Heart left ventricle (tissue), 16 donors: ENCODE results near the gene INPP4B. TPM values are rescaled to one million over a fixed set of nuclear protein-coding genes. Genes with fewer than 3 reads are reported as not detected.

Experiments used
- ATAC-seq, 4 donors: fragments of 200-7000 bp; cut with Tn5 transposase; one replicate each; pipeline ENCODE4 v1.9.1; 2020 to 2022; ENCODE audit warnings: moderate library complexity in 4 of 4, mild to moderate bottlenecking in 3 of 4, moderate number of reproducible peaks in 1 of 4
- DNase-seq, 5 donors: peaks; one replicate each; pipeline ENCODE4 v3.0.0-alpha.2; 2020
- H3K27ac ChIP-seq, 12 donors: fragments of 200-600 bp; sonication (generic) in 4 of 12; one replicate each; pipeline versions ENCODE4 v1.5.0 to v1.8.0; 2016 to 2022; ENCODE audit warnings: mild to moderate bottlenecking in 2 of 12
- H3K27me3 ChIP-seq, 9 donors: fragments of 200-600 bp; sonication (generic) in 2 of 9; one replicate each; pipeline versions ENCODE4 v1.5.1 to v1.8.0; 2016 to 2022; ENCODE audit warnings: mild to moderate bottlenecking in 3 of 9
- H3K36me3 ChIP-seq, 9 donors: fragments of 200-600 bp; sonication (generic) in 2 of 9; one replicate each; pipeline versions ENCODE4 v1.5.0 to v1.8.0; 2018 to 2022; ENCODE audit warnings: mild to moderate bottlenecking in 2 of 9
- H3K4me1 ChIP-seq, 12 donors: fragments of 200-600 bp; sonication (generic) in 4 of 12; one replicate each; pipeline versions ENCODE4 v1.5.0 to v1.8.0; 2016 to 2022; ENCODE audit warnings: mild to moderate bottlenecking in 3 of 12
- H3K4me3 ChIP-seq, 12 donors: fragments of 200-600 bp; sonication (generic) in 4 of 12; one replicate each; pipeline versions ENCODE4 v1.5.0 to v1.8.0; 2017 to 2022; ENCODE audit warnings: mild to moderate bottlenecking in 9 of 12, moderate library complexity in 4 of 12
- H3K9me3 ChIP-seq, 12 donors: fragments of 200-600 bp; sonication (generic) in 4 of 12; one replicate each; pipeline versions ENCODE4 v1.5.0 to v1.8.0; 2016 to 2022; ENCODE audit warnings: mild to moderate bottlenecking in 1 of 12
- POLR2A ChIP-seq, 2 donors: fragments of 450-650 bp; IDR thresholded peaks; one replicate each; pipeline ENCODE4 v1.6.1; 2017; ENCODE audit warnings: antibody characterized with exemption in 2 of 2, mild to moderate bottlenecking in 2 of 2, moderate library complexity in 2 of 2
- WGBS, 4 donors: extraction: QIAGEN DNeasy Blood & Tissue Kit in 2 of 4; methylation state at CpG; one replicate each; pipeline versions ENCODE4 v1.1.5 to v1.1.7; 2013 to 2018; 5-methylcytosine and 5-hydroxymethylcytosine counted together
- intact Hi-C, 10 donors: fragments of 100-400 bp; cut with DNase I; formaldehyde crosslinking; loops; one replicate each; pipeline versions ENCODE4 v1.11.1 to v1.14.2; 2022
- polyA plus RNA-seq, 2 donors: library from polyadenylated mRNA; stranded (reverse); fragments of 200-250 nt; gene quantifications; one replicate each; pipeline ENCODE4 v1.2.3, GENCODE V29; 2013
- total RNA-seq, 9 donors: library from RNA; depleted of rRNA in 2 of 9; stranded (reverse); fragments of >200 nt in 2 of 9; fragmentation: NEBNext Ultra II Directional in 3 of 9; extraction: Animal tissue kit (Norgen Biotek cat#: 25700) in 3 of 9; gene quantifications; one replicate each; pipeline versions ENCODE4 v1.1.0 to v1.2.4, GENCODE V29; 2016 to 2023
- TF ChIP-seq, protein P1 (sequence below), 12 donors: fragments of 200-600 bp; sonication (generic) in 4 of 12; IDR thresholded peaks; one replicate each; pipeline versions ENCODE4 v1.5.0 to v1.8.0; 2018 to 2022; ENCODE audit warnings: antibody characterized with exemption in 12 of 12, mild to moderate bottlenecking in 5 of 12
- donor health status: ischemic (EF 13 %, LVEDD 7.1; RV severe dilation, severe dysfunction).
- donor health status: healthy with polysubstance abuse.
- donor health status: DM: no; HTN: yes; CAD: no.
- donor health status: DM: no; HTN: no; CAD: no.
- donor health status: ischemic (EF 25% LVEDD 6.9; RV normal size, moderate dysfunction).
- donor health status: ischemic (EF 25% LVEDD 5.7; RV mildly dilated, moderate dysfunction).
- donor health status: healthy.
- donor health status: DM: yes; HTN: yes; CAD: no.
- donor health status: ischemic (EF 35%, LVEDD 5.7; RV mildly dilated, moderate dysfunction).
- donor health status: nonischemic (EF 11% LVEDD 7.7; RV severe dilation, severe dysfunction).
- donor health status: DM: yes; HTN: yes; CAD: no.
- donor health status: PGD.
- donor health status: ischemic (EF 29% LVEDD 5.4; RV normal size, mild dysfunction).
- donor health status: nonischemic (EF 23%, LVEDD 6.1; RV moderate dilation, normal function).

The INPP4B gene
- total and polyA plus RNA-seq, 11 donors: 5.5 to 128 (median 39.1) TPM

GRCh38 chr4:142465526-142465925 lies 380.6 kb downstream of the INPP4B start:
- ATAC-seq (no peak), DNase-seq (no peak)
- TF ChIP-seq, protein P1, sequence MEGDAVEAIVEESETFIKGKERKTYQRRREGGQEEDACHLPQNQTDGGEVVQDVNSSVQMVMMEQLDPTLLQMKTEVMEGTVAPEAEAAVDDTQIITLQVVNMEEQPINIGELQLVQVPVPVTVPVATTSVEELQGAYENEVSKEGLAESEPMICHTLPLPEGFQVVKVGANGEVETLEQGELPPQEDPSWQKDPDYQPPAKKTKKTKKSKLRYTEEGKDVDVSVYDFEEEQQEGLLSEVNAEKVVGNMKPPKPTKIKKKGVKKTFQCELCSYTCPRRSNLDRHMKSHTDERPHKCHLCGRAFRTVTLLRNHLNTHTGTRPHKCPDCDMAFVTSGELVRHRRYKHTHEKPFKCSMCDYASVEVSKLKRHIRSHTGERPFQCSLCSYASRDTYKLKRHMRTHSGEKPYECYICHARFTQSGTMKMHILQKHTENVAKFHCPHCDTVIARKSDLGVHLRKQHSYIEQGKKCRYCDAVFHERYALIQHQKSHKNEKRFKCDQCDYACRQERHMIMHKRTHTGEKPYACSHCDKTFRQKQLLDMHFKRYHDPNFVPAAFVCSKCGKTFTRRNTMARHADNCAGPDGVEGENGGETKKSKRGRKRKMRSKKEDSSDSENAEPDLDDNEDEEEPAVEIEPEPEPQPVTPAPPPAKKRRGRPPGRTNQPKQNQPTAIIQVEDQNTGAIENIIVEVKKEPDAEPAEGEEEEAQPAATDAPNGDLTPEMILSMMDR (IDR thresholded peaks at IDR 0.05): no peak
- TF ChIP-seq POLR2A (IDR thresholded peaks at IDR 0.05): no peak
- H3K9me3 ChIP-seq: no peaks in the 10 kb centered on the region
- WGBS, 4 donors: 83 to 97% (median 93%) methylated on average over 1 of the region's 1 CpG
- peaks cover 0 to 5% (median 0%) of the 10 kb centered on the region in 12 donors for H3K4me1 ChIP-seq
- H3K36me3 ChIP-seq: no peaks in the 10 kb centered on the region
- H3K4me3 ChIP-seq: no peak overlapping the region
- H3K27ac ChIP-seq: no peak overlapping the region
- H3K27me3 ChIP-seq: no peaks in the 10 kb centered on the region
- intact Hi-C loops: no loop called here

DNA sequence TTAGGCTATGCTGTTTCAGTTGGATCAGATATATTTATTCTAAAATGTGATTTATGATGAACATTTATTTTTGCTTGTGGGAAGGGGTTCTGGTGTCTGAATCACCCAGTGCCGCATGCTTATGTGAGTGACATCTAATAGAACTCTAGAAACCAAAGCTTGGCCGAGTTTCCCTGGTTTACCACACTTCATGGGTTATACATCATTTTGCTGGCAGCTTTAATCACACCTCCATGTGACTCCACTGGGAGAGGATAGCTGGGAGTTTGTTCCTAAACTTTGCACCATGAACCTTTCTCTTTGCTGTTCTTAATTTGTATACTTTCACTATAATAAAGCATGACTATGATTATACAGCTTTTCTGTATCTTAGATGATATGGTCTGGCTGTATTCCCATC lies 382.9 kb downstream of the INPP4B start:
- H3K4me3 ChIP-seq: no peak overlapping the region
- ATAC-seq: no peak
- H3K4me1 ChIP-seq: peaks cover 0 to 12% (median 0%) of the 10 kb centered on the region in 12 donors
- H3K27ac ChIP-seq: no peak overlapping the region
- H3K27me3 ChIP-seq: no peaks in the 10 kb centered on the region
- H3K36me3 ChIP-seq: no peaks in the 10 kb centered on the region
- intact Hi-C loops: no loop called here
- no peaks in the 10 kb centered on the region for H3K9me3 ChIP-seq
- 84 to 92% (median 91%) methylated on average over 2 of the region's 2 CpGs for WGBS, 4 donors
- no peak for DNase-seq
- no peak for TF ChIP-seq POLR2A (IDR thresholded peaks at IDR 0.05)
- TF ChIP-seq, protein P1 (IDR thresholded peaks at IDR 0.05): no peak

- no peaks in the 10 kb centered on the region for H3K27me3 ChIP-seq
- H3K36me3 ChIP-seq: no peaks in the 10 kb centered on the region
- peaks cover 0 to 3% (median 0%) of the 10 kb centered on the region in 12 donors for H3K9me3 ChIP-seq
- 56 to 64% (median 60%) methylated on average over 6 of the region's 6 CpGs for WGBS, 4 donors
- intact Hi-C loops: no loop called here
- H3K4me3 ChIP-seq: no peak overlapping the region
- no peak overlapping the region for H3K27ac ChIP-seq
- H3K4me1 ChIP-seq: peaks cover 0 to 12% (median 0%) of the 10 kb centered on the region in 12 donors
- DNase-seq (no peak), ATAC-seq (no peak)
- TF ChIP-seq, protein P1 (IDR thresholded peaks at IDR 0.05): no peak
- no peak for TF ChIP-seq POLR2A (IDR thresholded peaks at IDR 0.05)
Measured at GRCh38 chr4:142452161-142452855, 393.8 kb downstream of the INPP4B start.

- intact Hi-C loops: no loop called here
- Histone ChIP-seq H3K4me3 (no peak overlapping the region), H3K4me1 (peaks cover 0 to 12% (median under 1%) of the 10 kb centered on the region in 12 donors), H3K9me3 (no peaks in the 10 kb centered on the region), H3K27ac (no peak overlapping the region), H3K27me3 (no peaks in the 10 kb centered on the region), H3K36me3 (no peaks in the 10 kb centered on the region)
- 41 to 69% (median 63%) methylated on average over 2 of the region's 2 CpGs for WGBS, 4 donors
- TF ChIP-seq POLR2A (IDR thresholded peaks at IDR 0.05): no peak
- TF ChIP-seq, protein P1 (IDR thresholded peaks at IDR 0.05): no peak
- ATAC-seq (peak; percentile 26 to 73 (median 62)), DNase-seq (peak in 1 of 5 donors; percentile 31)
Measured at GRCh38 chr4:142449771-142450373, 396.2 kb downstream of the INPP4B start.
